HG03039 (cell line): ENCODE results near the gene RPUSD2.
"Not testable (repeated sequence)": the region's sequence is repeated elsewhere in the genome, so short reads cannot be mapped to it uniquely, and the experiment has no call there.

Experiments used
- ATAC-seq: cut with Tn5 transposase; IDR thresholded peaks from one replicate; pipeline ENCODE4 v1.9.1; 2021; ENCODE audit warnings: mild to moderate bottlenecking, moderate library complexity; ENCODE audit not compliant: unreplicated experiment

Gene RPUSD2

DNA sequence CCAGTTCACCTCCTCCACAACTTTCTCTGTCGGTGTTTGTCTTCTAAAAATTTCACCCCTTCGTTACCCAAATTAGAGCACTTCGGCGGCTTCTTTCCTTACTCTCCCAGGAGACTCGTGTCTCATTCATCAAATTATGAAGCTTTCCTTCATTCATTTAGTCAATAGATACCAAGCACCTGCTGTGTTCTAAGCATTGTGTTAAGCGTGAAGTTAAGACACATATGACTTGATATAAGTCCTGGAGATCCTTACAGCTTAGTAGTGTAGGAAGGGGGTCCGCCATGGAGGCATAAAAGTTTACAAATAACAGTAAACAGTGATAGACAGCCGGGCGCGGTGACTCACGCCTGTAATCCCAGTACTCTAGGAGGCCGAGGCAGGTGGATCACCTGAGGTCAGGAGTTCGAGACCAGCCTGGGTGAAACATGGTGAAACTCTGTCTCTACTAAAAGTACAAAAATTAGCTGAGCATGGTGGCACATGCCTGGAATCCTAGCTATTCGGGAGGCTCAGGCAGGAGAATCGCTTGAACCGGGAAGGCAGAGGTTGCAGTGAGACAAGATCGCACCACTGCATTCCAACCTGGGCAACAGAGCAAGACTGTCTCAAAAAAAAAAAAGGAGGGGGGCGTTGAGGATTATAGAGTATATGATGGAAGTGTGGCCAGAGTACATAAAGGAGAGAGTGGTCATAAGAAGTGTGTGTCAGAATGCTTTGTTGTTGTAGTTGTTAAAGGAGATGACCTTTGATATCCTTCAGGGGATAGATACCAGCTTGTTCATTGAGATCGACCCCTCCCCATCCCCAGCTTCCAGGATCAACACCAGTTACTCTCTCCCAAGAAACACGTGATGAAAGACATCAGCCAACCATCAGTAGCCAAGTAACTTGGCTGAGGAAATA lies 3.5 kb upstream of the RPUSD2 start:
- ATAC-seq = no peak

DNA sequence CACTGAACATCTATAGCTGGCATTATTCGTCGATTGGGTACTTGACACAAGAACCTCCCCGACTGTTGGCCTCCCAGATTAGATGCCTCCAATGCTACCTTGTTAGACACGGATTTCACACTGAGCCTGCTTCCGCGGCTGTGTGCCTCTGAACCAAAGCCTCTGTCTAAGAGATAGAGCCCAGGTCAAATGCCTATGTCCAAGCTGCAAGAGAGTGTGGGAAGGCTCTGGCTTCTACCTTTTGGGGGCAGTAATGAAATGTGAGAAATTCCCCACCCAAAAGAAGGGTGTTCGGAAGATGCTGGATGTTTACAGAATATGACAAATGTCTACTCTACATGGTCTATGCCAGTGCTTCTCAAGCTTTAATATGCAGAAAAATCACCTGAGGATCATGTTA lies 2.0 kb upstream of the RPUSD2 start:
- ATAC-seq = no peak

DNA sequence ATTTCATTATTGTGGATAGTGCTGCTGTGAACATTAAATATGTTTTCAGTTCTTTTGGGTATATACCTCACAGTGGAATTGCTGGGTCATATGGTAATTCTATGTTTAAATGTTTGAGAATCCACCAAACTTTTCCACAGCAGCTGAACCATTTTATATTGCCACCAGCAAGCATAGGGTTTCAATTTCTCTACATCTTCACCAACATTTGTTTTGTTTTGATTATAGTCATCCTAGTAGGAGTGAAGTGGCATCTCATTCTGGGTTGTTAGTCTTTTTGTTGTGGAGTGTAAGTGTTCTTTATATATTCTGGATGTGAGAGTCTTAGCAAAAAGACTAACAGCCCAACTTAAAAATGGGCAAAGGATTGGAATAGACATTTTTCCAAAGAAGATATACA lies 6.0 kb downstream of the RPUSD2 start:
- ATAC-seq = no peak

DNA sequence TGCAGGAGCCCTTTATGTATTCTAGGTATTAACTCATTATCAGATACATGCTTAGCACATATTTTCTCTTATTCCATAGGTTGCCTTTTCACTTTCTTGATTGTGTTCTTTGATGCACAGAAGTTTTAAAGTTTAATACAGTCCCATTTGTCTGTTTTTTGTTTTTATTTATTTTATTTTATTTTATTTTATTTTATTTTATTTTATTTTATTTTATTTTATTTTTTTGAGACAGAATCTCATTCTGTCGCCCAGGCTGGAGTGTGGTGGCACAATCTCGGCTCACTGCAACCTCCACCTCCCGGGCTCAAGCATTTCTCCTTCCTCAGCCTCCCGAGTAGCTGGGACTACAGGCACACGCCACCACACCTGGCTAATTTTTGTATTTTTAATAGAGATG lies 7.8 kb downstream of the RPUSD2 start:
- ATAC-seq = not testable (repeated sequence)

DNA sequence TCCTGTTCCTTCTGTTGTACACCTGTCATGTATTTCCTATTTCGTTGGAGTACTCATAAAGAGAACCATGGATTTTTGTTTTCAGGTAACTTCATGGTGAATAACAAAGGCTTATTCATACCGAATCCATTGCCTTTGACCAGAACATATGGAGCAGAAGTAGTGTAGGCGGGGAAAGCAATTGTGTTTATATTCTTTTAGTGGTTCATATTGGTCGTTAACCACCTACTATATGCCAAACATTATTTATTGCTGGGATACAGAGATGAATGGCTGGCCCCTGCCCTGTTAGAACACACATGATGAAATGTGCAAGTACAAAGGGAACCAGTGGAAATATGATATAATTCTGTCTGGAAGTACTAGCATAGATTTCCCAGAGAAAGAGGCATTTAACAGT lies 9.8 kb downstream of the RPUSD2 start:
- no peak for ATAC-seq

DNA sequence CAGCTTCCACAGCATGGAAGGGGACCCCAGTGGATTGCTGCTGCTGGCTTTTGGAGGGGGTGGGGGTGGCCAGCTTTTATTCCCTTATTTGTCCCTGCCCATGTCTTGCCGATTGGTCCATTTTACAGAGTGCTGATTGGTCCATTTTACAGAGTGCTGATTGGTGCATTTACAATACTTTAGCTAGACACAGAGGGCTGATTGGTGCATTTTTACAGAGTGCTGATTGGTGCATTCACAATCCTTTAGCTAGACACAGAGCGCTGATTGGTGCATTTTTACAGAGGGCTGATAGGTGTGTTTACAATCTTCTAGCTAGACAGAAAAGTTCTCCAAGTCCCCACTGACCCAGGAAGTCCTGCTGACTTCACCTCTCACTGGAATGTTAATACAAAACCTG lies 12.7 kb downstream of the RPUSD2 start:
- not testable (repeated sequence) for ATAC-seq

DNA sequence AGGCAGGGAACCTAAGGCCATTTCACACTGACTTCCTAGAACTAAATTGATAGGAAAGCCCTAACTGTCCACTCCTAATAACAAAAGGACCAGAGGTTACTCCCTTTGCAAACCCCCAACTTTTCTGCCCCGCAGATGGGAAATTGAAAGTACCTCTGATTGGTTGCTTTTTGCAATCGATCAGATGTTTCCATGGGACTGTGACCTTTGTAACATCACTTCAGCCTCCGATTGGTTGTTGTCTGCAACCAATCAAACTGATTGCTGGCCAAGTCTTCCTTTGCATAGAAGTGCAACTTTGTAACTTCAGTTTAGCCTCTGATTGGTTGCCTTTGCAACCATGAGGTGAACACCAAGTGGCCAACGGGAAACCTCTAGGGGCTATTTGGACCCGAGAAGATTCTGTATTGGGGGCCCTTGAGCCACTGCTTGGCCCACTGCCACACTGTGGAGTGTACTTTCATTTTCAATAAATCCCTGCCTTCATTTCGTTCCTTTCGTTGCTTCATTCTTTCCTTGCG lies 13.7 kb downstream of the RPUSD2 start:
- no peak for ATAC-seq

DNA sequence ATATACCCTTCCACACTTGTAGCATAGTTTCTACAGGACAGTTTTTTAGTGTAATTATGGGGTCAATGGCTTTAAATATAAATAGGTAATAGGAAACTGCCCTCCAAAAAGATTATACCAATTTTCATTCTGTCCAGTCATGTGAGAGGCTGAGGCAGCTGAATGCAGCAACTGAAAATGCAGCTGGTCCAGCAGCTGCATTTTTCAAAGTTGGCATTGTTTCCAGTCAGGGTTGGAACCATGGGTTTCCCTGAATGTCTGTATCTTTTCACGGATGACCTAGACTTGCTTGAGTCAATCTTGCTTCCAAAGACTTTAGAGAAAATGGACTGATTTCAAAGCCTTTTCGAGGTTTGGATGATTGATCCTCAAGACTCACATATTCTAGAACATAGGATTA lies 15.1 kb downstream of the RPUSD2 start:
- no peak for ATAC-seq

DNA sequence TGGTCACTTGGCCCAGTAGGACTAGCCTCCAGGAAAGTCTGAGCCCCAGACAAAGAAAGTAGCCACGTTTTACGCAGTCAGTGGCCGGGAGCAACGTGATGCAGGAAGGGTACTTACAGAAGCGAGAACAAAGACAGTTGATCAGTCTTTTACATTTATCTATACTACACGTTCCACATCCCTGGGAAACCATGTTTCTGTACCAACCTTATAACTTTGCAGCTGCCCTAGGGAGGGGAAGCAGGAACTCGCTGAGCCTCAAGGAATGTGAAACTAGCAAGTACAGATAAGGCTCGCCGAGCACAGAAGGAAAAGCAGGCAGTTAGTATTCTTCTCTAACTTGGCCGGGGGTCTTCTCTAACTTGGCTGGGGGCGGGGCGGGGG lies 21.6 kb downstream of the RPUSD2 start:
- no peak for ATAC-seq

DNA sequence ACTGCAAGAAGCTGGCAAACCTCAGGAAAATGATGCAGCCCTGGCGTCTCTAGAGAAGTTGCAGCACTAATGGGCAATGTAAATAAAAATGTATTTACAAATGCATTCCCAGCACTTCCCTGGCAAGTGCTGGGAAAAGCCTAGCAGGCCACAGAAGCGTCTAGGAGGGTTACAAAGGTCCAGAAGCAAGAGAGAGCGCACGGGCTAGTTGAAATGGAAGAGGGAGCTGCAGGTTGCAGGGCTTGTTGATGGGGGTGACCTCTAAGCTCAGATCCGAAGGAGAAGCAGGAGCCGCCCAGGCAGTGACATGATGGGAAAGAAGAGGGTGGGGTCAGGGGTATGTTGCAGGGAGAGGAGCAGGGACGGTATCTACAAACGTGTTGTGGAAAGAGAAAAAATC lies 22.3 kb downstream of the RPUSD2 start:
- no peak for ATAC-seq

DNA sequence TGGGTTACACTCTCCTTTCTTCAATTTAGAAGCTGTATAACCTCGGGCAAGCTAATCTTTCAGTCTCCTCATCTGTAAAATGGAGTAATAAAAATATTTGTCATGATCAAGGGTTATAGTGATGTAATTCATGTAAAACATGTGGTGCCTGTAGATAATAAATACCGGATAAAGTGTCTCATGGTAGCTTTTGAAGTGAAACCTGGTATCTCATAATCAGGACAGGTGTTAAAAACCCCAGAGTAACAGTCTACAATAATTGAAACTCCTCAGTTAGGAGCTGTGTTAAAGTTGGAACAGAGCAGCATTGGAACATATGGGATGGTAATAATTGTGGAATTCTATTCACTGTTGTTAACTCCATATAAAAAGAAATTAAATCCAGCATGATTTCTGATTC lies 24.1 kb downstream of the RPUSD2 start:
- ATAC-seq = no peak

DNA sequence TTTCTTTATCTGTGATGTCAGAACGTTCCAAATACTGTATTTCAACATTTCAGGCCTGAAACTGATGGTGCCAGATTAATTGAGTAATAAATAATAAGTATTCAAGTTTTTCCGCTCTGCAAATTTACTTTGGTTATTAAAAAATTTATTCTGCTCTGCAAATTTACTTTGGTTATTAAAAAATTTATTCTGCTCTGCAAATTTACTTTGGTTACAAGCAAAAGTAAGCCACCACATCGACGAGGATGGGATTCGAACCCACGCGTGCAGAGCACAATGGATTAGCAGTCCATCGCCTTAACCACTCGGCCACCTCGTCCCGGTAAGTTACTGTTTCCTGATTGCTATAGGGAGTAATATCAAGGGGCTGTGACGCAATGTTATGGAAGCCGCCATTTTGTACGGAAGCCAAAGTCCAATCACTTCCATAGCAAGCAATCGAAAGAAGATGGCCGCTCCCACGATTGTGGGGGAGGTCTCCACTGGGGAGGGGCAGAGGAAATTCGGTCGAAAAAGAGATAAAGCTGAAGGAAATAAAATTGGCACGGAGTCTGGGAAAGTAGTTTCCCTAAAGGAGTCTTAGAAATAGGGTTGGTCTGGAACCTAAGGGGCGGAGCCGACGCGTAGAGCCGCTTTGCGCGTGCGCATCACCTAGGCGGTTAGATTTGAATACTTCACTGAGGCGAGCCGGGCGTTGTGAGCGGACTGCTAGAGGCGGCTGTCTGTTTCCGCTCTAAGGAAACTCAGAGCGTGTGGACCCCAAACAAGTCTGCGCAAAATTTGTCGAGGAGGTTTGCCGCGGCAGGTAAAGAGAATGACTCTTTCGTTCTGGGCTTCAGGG lies 24.7 kb downstream of the RPUSD2 start, which contains the start of gene KNL1:
Gene KNL1 (plus strand): TSS at position 662 of the 841 bp plus-strand sequence. CDS start 8,683 bp downstream, outside the sequence.
- ATAC-seq = peak; percentile 58

DNA sequence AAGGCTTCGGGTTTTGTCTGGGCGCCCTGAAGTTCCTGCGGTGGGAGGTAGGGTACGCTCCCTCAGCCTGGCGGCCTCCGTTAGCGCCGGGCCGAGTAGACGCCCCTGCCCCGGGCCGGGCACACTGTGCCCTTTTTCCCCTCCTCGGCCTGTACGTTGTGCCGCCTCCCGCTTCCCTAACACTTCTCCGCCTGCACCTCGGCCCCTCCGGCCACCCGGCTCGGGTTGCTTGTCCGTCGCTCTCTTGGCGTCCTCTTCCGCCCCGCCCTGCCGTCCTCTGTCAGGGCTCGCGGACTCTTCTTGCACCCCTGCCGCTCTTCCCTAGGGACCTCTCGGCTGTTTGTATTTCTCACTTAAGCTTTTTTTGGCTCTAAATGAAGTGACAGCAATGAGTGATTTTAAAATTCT lies 25.3 kb downstream of the RPUSD2 start:
- peak; percentile 36 for ATAC-seq

DNA sequence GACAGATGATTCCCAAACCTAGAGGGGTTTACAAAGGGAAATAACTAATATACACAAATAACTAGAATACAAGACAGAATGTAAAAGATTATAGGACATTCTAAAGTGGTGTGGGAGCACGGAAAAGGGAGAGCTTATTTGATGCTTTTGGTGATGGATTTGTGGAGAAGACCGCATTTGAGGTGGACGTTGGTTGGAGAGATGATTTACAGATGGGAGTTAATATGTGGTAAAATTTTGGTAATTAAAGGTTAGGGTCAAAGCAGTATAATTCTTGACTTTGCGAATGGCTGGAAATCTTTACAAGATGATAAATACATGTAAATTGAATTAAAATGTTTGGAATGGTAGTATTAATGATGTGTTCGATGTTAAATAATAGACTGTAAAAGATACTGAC lies 26.1 kb downstream of the RPUSD2 start:
- no peak for ATAC-seq

DNA sequence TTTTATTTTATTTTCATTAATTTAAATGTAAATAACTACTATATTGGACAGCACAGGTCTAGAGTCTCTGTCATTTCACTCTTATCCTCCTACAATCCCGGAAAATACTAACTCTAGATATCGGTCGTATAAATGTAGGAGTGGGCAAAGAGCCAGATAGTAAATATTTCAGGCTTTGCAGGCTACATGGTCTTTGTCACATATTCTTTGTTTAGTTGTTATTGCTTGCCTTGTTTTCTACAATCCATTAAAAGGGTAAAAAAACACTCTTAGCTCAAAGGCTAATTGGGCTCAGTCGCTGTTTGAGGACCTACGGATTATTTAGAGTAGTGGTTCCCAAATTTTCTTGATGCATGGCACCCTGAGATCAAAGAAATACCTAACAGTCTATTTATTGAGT lies 26.7 kb downstream of the RPUSD2 start:
- ATAC-seq = no peak

DNA sequence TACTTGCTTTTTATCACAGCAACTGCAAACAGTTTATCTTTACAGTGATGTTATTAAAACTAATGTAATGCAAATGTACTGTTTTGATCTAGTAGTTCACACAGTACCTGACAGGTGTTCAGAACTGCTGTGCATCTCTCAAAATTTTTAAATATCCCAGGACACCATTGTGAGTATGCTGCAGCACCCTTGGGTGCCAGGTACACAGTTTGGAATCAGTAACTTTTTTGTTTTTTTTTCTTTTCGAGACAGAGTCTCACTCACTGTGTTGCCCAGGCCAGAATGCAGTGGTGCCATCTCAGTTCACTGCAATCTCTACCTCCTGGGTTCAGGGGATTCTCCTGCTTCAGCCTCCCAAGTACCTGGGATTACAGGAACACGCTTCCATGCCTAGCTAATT lies 27.9 kb downstream of the RPUSD2 start:
- no peak for ATAC-seq

DNA sequence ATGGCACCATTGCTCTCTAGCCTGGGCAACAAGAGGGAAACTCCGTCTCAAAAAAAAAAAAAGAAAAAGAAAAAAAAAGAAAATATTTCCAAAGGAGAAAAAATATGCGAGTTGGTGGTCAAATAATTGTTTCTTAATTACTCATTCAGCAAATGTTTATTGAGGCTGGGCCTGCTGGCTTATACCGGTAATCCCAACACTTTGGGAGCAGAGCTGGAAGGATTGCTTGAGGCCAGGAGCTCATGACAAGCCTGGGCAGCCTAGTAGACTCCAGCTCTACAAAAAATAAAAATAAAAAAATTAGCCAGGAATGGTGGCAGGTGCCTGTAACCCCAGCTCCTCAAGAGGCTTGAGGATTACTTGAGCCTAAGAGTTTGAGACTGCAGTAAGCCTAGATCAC lies 29.0 kb downstream of the RPUSD2 start:
- no peak for ATAC-seq

DNA sequence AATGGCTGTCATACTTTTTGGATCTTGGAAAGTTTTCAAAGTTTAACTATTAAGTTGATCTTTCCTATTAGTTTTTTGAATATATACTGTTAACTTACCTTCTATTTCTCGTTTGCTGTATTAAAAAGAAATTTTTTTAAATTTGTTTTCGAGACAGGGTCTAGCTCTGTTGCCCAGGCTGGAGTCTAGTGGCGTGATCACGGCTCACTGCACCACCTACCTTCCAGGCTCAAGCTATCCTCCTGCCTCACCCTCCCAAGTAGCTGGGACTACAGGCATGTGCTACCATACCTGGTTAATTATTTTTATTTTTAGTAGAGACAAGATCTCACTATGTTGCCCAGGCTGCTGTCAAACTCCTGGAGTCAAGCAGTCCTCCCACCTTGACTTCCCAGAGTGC lies 29.6 kb downstream of the RPUSD2 start:
- ATAC-seq = no peak

DNA sequence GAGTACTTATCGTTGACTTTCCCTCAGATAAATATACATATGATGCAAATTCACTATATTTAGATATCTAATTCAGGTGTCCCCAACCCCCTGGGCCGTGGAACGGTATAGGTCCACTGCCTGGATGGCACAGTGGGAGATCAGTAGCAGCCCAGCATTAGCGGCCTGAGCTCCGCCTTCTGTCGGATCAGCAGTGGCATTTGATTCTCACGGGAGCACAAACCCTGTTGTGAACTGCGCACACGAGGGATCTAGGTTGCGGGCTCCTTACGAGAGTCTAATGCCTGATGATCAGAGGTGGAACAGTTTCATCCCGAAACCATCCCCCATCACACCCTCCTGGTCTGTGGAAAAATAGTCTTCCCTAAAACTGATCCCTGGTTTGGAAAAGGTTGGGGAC lies 31.9 kb downstream of the RPUSD2 start:
- no peak for ATAC-seq

DNA sequence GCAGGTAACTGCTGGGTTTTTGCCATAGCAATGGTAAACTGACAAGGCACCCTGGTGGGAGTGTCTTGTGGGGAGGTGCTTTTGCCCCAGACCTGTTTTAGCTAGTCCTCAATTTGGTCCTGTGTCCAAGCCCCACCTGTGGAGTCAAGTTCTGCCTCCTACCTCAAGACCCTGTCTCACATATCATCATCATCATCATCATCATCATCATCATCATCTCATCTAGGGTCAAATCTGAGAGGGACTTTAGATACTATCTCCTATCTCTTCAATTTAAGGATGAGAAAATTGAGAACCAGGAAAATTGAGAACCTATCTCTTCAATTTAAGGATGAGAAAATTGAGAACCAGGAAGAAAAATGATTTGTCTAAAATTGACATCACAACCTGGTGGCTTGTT lies 34.8 kb downstream of the RPUSD2 start:
- no peak for ATAC-seq

DNA sequence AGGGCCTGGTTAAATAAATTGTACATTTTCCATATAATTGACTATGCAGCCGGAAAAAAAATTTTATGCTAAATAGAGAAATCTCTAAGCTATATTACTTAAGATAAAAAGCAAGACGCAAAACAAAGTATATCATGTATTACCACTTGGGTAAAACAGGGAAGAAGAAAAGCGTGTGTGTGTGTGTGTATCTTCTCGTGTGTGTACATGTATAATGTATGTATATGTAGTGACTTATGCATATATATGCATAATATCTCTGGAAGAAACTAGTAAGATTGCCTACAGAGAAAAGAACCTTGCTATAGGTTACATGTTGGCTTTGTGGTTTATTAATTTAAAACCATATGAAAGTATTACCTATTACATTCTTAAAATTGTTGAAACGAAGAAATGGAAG lies 44.0 kb downstream of the RPUSD2 start:
- no peak for ATAC-seq

DNA sequence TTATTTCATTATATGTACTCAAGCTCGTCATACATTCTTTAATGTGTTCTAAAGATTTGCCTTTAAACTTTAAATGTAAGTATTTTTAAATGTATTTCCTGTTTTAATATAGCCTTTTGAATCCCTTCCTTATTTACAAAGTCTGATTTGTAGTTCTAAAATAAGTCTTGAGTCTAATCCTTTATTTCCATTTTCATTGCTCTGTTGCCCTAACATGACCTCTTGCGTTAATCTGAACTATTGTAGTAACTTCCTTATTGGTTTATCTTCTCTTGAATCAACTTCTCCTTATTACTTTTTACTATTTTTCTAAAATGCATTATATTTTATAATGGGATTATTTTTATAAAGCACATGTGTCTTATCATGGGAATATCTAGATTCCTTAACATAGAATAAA lies 48.9 kb downstream of the RPUSD2 start:
- no peak for ATAC-seq
